Measurements from ENCODE around the gene ELOVL6. TPM values are rescaled to one million over a fixed set of nuclear protein-coding genes. Genes with fewer than 3 reads are reported as not detected.

ELOVL6 gene
- total and polyA plus RNA-seq, 2 of the 4 experiments (the other 2 are of a cell fraction), result 17.9 to 19.0 TPM

DNA sequence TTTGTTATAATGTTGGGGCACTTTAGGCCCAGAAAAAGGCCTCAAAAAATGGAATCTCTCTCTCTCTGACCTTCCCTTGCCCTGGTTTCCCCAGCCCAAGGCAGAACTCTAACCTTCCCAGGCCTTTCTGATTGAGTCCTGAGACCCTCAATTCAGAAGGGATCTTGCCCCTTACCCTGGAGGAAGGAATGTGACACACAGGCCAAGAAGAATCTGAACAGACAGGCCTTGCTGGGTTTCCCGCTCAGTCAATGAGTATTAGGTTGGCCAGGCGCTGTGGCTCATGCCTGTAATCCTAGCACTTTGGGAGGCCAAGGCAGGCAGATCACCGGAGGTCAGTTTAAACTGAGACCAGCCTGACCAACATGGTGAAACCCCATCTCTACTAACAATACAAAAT is 27.6 kb downstream of the ELOVL6 start:
- Histone ChIP-seq H3K18ac (ENCODE audit: low read depth, low read length) (no peak overlapping the region), H4K8ac (ENCODE audit: low read depth in 2 of 2, low read length in 2 of 2) (no peak overlapping the region), H3K27me3 (ENCODE audit: control insufficient read depth, insufficient read depth, low read length) (no peaks in the 10 kb centered on the region), H3K4me1 (ENCODE audit: control insufficient read depth, insufficient read depth, low read length) (0 out of 2 replicates have a peak, but pooled peaks cover 2% of the 10 kb centered on the region), H4K91ac (ENCODE audit: insufficient read depth, low read depth, low read length) (no peak overlapping the region), H2AK9ac (replicated peaks; ENCODE audit: low read depth, low read length, poor library complexity) (no peak overlapping the region), H3K56ac (ENCODE audit: extremely low read depth, insufficient read depth, low read length) (no peak overlapping the region), H3K4ac (ENCODE audit: low read depth, low read length) (no peak overlapping the region), H2AK5ac (ENCODE audit: low read depth, low read length) (no peak overlapping the region), H3K9me1 (ENCODE audit: insufficient read depth, low read length) (peaks cover 6% of the 10 kb centered on the region), H3K23ac (ENCODE audit: low read depth, low read length) (no peak overlapping the region), H3K36me3 (ENCODE audit: control insufficient read depth, insufficient read depth, low read length) (no peaks in the 10 kb centered on the region), H3K9me3 (ENCODE audit: control insufficient read depth, insufficient read depth, low read length) (no peaks in the 10 kb centered on the region), H4K20me1 (ENCODE audit: insufficient read depth, low read length) (no peaks in the 10 kb centered on the region), H3K14ac (replicated peaks; ENCODE audit: low read depth, low read length) (no peak overlapping the region), H3K4me2 (ENCODE audit: low read depth, low read length) (no peak overlapping the region), H2BK15ac (ENCODE audit: low read depth, low read length) (no peak overlapping the region), H2BK5ac (ENCODE audit: low read depth, low read length, poor library complexity, severe bottlenecking) (no peak overlapping the region), H2BK20ac (ENCODE audit: low read depth, low read length) (no peak overlapping the region), H3K27ac (ENCODE audit: insufficient read depth, low read length) (no peak overlapping the region), H2BK120ac (ENCODE audit: low read depth, low read length) (no peak overlapping the region), H2AFZ (replicated peaks; ENCODE audit: low read length, poor library complexity) (no peak overlapping the region), H3K4me3 (ENCODE audit: insufficient read depth, low read depth, low read length) (no peak overlapping the region), H3K79me1 (ENCODE audit: low read depth in 1 of 2, low read length in 2 of 2) (peaks cover 6 to 8% of the 10 kb centered on the region in 2 experiments; a peak in 3 of 4 replicates), H4K5ac (ENCODE audit: low read depth, low read length) (no peak overlapping the region), H3K9ac (ENCODE audit: low read depth, low read length) (no peak overlapping the region)
- intact Hi-C loops (cut with micrococcal nuclease), result no loop called here
- no CpG with 5 or more reads among the region's 3 CpGs for WGBS, 2 experiments (ENCODE audit: extremely low coverage in 2 of 2, insufficient read length in 1 of 2)
- CTCF ChIA-PET, result interaction anchor here (0.6 kb wide), 1 partner anchor 31 kb away, joined by 5 read pairs; no protein-coding TSS in a partner anchor
- dilution Hi-C loops (cut with HindIII; ENCODE audit: low sequenced_read_pairs, unreplicated experiment), result no loop called here
- in situ Hi-C loops (cut with MboI; ENCODE audit: low sequenced_read_pairs), result no loop called here
- TF ChIP-seq MXI1 (IDR thresholded peaks at IDR 0.05; ENCODE audit: borderline replicate concordance, low read depth, low read length), result no peak
- no peak for TF ChIP-seq MAFK (IDR thresholded peaks at IDR 0.05; ENCODE audit: low read depth, low read length)
- no peak for TF ChIP-seq NFE2L2 (IDR thresholded peaks at IDR 0.05; ENCODE audit: low read depth, low read length)
- TF ChIP-seq FOS (IDR thresholded peaks at IDR 0.05; ENCODE audit: low read depth, low read length), result no peak
- TF ChIP-seq, protein P1, sequence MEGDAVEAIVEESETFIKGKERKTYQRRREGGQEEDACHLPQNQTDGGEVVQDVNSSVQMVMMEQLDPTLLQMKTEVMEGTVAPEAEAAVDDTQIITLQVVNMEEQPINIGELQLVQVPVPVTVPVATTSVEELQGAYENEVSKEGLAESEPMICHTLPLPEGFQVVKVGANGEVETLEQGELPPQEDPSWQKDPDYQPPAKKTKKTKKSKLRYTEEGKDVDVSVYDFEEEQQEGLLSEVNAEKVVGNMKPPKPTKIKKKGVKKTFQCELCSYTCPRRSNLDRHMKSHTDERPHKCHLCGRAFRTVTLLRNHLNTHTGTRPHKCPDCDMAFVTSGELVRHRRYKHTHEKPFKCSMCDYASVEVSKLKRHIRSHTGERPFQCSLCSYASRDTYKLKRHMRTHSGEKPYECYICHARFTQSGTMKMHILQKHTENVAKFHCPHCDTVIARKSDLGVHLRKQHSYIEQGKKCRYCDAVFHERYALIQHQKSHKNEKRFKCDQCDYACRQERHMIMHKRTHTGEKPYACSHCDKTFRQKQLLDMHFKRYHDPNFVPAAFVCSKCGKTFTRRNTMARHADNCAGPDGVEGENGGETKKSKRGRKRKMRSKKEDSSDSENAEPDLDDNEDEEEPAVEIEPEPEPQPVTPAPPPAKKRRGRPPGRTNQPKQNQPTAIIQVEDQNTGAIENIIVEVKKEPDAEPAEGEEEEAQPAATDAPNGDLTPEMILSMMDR (conservative IDR thresholded peaks at IDR 0.05; ENCODE audit: low read depth, low read length), result no peak
- no peak for TF ChIP-seq RAD21 (IDR thresholded peaks at IDR 0.05; ENCODE audit: low read length)
- TF ChIP-seq CEBPB (IDR thresholded peaks at IDR 0.05; ENCODE audit: low read depth, low read length), result no peak
- TF ChIP-seq MAZ (IDR thresholded peaks at IDR 0.05; ENCODE audit: borderline replicate concordance, low read depth, low read length), result no peak
- no peak for TF ChIP-seq SMC3 (IDR thresholded peaks at IDR 0.05; ENCODE audit: low read depth, low read length)
- no peak for TF ChIP-seq CHD1 (IDR thresholded peaks at IDR 0.05; ENCODE audit: low read depth, low read length)
- TF ChIP-seq, protein P2, sequence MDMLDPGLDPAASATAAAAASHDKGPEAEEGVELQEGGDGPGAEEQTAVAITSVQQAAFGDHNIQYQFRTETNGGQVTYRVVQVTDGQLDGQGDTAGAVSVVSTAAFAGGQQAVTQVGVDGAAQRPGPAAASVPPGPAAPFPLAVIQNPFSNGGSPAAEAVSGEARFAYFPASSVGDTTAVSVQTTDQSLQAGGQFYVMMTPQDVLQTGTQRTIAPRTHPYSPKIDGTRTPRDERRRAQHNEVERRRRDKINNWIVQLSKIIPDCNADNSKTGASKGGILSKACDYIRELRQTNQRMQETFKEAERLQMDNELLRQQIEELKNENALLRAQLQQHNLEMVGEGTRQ (IDR thresholded peaks at IDR 0.05; ENCODE audit: low read depth, low read length), result no peak
- TF ChIP-seq BHLHE40 (IDR thresholded peaks at IDR 0.05; ENCODE audit: low read depth, low read length), result no peak
- no peak for TF ChIP-seq RCOR1 (IDR thresholded peaks at IDR 0.05; ENCODE audit: insufficient replicate concordance, low read length)
- no peak for TF ChIP-seq POLR2A (IDR thresholded peaks at IDR 0.05; ENCODE audit: low read depth, low read length)
- BruUV-seq (replicated peaks), result no TSS peak
- ATAC-seq (ENCODE audit: low read depth) (no peak), DNase-seq (no peak)
- POLR2A ChIA-PET (ENCODE audit: unreplicated experiment), result no interaction called here
